Measurements from ENCODE around the gene TEX44. TPM values are rescaled to one million over a fixed set of nuclear protein-coding genes. Genes with fewer than 3 reads are reported as not detected.
A peak's percentile ranks its signal among the peaks of the same experiment; 100 is the strongest.
"Not testable (repeated sequence)": the region's sequence is repeated elsewhere in the genome, so short reads cannot be mapped to it uniquely, and the experiment has no call there.

Gene TEX44
- total and polyA plus RNA-seq, 9 of the 15 experiments (the other 6 are each of a cell fraction or from before 2014, with no cell fraction given): not detected

GRCh38 chr2:231587744-231588143, 4.9 kb upstream of the TEX44 start:
- DNase-seq (ENCODE audit: extremely low read depth in 1 of 4, low spot score in 3 of 4); H4K20me1 ChIP-seq (replicated peaks; ENCODE audit: control insufficient read depth, insufficient read depth, low read length); H3K9ac ChIP-seq (ENCODE audit: insufficient read depth in 1 of 2, low read depth in 2 of 2, low read length in 2 of 2); H3K36me3 ChIP-seq (ENCODE audit: control insufficient read depth, insufficient read depth, low read length); H3K4me1 ChIP-seq (replicated peaks in 1 of 2; ENCODE audit: control insufficient read depth in 2 of 2, insufficient read depth in 2 of 2, low read length in 2 of 2); in situ Hi-C loops (cut with MboI); CTCF ChIA-PET (ENCODE audit: low intra/inter-chr PET ratio); H2AFZ ChIP-seq (ENCODE audit: low read depth, low read length); H3K9me1 ChIP-seq (ENCODE audit: control insufficient read depth, insufficient read depth, low read length); H3K4me2 ChIP-seq (ENCODE audit: insufficient read depth, low read length); H3K4me3 ChIP-seq; intact Hi-C loops (cut with micrococcal nuclease); H3K79me2 ChIP-seq (ENCODE audit: control insufficient read depth, insufficient read depth, low read length); FAIRE-seq; ATAC-seq; BruUV-seq (replicated peaks); H3K27ac ChIP-seq (ENCODE audit: extremely low read depth, low read depth, low read length); H3K9me3 ChIP-seq (replicated peaks; ENCODE audit: control insufficient read depth, insufficient read depth, low read depth, low read length): not testable (repeated sequence)
- TF ChIP-seq ZNF121 (CRISPR knock-in tag; conservative IDR thresholded peaks at IDR 0.05): peak; percentile 41; the same call in 1 of the 2 replicates
- POLR2A ChIA-PET: interaction anchor here (1.2 kb wide), 1 partner anchor 9 kb away, joined by 3 read pairs; no protein-coding TSS in a partner anchor
- peaks cover 2 to 38% of the 10 kb centered on the region in 2 experiments; a peak in 3 of 5 replicates for H3K27me3 ChIP-seq (ENCODE audit: control insufficient read depth in 2 of 2, insufficient read depth in 2 of 2, low read length in 2 of 2)
- no CpG with 5 or more reads among the region's 1 CpG for WGBS (ENCODE audit: insufficient coverage, low coverage, missing lambda C conversion rate)

- Histone ChIP-seq H3K4me1 (replicated peaks in 1 of 2; ENCODE audit: control insufficient read depth in 2 of 2, insufficient read depth in 2 of 2, low read length in 2 of 2) (peaks cover 0 to 7% of the 10 kb centered on the region in 2 experiments; a peak in 2 of 5 replicates), H4K20me1 (replicated peaks; ENCODE audit: control insufficient read depth, insufficient read depth, low read length) (no peaks in the 10 kb centered on the region; the same call in 1 of the 2 replicates), H3K4me2 (ENCODE audit: insufficient read depth, low read length) (no peak overlapping the region), H3K9me3 (replicated peaks; ENCODE audit: control insufficient read depth, insufficient read depth, low read depth, low read length) (no peaks in the 10 kb centered on the region), H3K9me1 (ENCODE audit: control insufficient read depth, insufficient read depth, low read length) (no peaks in the 10 kb centered on the region), H3K27ac (ENCODE audit: extremely low read depth, low read depth, low read length) (no peak overlapping the region), H3K36me3 (ENCODE audit: control insufficient read depth, insufficient read depth, low read length) (no peaks in the 10 kb centered on the region), H3K4me3 (no peak overlapping the region), H3K9ac (ENCODE audit: insufficient read depth in 1 of 2, low read depth in 2 of 2, low read length in 2 of 2) (no peak overlapping the region), H3K79me2 (ENCODE audit: control insufficient read depth, insufficient read depth, low read length) (no peaks in the 10 kb centered on the region), H3K27me3 (ENCODE audit: control insufficient read depth in 2 of 2, insufficient read depth in 2 of 2, low read length in 2 of 2) (peaks cover 5 to 47% of the 10 kb centered on the region in 2 experiments; a peak in 3 of 5 replicates), H2AFZ (ENCODE audit: low read depth, low read length) (no peak overlapping the region)
- DNase-seq (ENCODE audit: extremely low read depth in 1 of 4, low spot score in 3 of 4) (no peak), FAIRE-seq (no peak), ATAC-seq (no peak)
- BruUV-seq (replicated peaks): no TSS peak
- POLR2A ChIA-PET: interaction anchor here (0.6 to 1.0 kb wide), 4 partner anchors 20 to 125 kb away, joined by 3 read pairs; partner anchors contain the start of genes NCL and PTMA
- 24% methylated on average over 7 of the region's 7 CpGs for WGBS (ENCODE audit: insufficient coverage, low coverage, missing lambda C conversion rate)
- CTCF ChIA-PET (ENCODE audit: low intra/inter-chr PET ratio): no interaction called here
- intact Hi-C loops (cut with micrococcal nuclease) (no loop called here), in situ Hi-C loops (cut with MboI) (no loop called here)
- TF ChIP-seq GTF3C2 (IDR thresholded peaks at IDR 0.05; ENCODE audit: borderline replicate concordance, extremely low read depth, insufficient read length) (no peak), BCOR (IDR thresholded peaks at IDR 0.05) (no peak), RB1 (IDR thresholded peaks at IDR 0.05; ENCODE audit: low read depth) (no peak), ATF4 (CRISPR knock-in tag; IDR thresholded peaks at IDR 0.05) (no peak), MAFG (tag; conservative IDR thresholded peaks at IDR 0.05) (peak; percentile 88), BRD9 (IDR thresholded peaks at IDR 0.05; ENCODE audit: low read depth, partially characterized antibody) (no peak), SRSF7 (optimal IDR thresholded peaks at IDR 0.05; ENCODE audit: low read depth, low read length) (no peak), SRSF3 (IDR thresholded peaks at IDR 0.05; ENCODE audit: insufficient read depth, low read length) (no peak)
Measured at GRCh38 chr2:231589656-231590055, 3.0 kb upstream of the TEX44 start.
